ENCODE results near the gene ZBTB2.

Gene ZBTB2, protein sequence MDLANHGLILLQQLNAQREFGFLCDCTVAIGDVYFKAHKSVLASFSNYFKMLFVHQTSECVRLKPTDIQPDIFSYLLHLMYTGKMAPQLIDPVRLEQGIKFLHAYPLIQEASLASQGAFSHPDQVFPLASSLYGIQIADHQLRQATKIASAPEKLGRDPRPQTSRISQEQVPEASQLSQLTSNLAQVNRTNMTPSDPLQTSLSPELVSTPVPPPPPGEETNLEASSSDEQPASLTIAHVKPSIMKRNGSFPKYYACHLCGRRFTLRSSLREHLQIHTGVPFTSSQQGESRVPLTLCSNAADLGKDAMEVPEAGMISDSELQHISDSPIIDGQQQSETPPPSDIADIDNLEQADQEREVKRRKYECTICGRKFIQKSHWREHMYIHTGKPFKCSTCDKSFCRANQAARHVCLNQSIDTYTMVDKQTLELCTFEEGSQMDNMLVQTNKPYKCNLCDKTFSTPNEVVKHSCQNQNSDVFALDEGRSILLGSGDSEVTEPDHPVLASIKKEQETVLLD

DNA sequence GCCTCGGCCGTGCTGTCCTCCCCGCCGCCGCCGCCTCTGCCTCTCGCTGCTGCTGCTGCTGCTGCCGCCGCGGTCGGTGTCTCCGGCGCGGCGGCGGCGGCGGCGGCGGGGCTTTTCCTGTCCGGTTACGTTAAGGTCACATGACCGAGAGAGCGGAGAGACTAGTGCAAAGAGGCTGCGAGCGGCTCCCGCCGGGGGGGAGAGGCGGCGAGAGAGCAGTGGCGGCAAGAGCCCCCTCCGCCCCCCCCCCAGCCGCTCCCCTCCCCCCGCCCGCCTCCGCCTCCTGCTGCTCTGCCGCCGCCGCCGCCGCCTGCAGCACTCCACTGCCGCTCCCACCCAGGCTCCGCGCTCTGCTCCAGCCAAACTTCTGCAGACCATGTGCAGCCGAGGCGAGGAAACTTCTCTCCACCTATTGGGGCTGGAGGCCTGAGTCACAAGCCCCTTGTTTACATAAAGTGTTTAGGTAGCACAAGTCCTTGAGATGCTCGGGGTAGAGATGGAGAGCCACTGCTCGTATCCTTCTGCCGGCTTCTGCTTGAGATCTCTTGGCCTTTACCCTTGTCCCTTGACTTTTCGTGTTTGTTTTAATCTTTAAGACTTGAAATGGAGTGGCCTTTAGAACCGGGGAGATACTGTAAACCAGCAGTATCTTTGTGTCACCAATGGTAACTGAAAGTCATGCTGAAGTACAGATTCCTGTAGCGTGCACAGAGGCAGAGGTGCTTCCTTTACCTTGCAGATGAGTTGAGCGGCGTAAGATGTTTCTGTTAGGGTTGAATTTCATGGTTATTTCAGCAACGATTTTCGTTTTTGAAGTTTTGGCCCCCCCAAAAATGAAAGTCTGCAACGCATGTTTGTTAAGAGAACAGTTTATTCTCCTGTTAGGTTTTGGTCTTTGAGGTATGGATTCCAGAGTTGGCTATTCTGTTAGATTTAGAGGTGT lies at the start of gene ZBTB2:
TSS of gene ZBTB2 (minus strand) at position 89 of the 943 bp plus-strand sequence. CDS start 17,922 bp downstream, outside the sequence.
- no peak for DNase-seq

DNA sequence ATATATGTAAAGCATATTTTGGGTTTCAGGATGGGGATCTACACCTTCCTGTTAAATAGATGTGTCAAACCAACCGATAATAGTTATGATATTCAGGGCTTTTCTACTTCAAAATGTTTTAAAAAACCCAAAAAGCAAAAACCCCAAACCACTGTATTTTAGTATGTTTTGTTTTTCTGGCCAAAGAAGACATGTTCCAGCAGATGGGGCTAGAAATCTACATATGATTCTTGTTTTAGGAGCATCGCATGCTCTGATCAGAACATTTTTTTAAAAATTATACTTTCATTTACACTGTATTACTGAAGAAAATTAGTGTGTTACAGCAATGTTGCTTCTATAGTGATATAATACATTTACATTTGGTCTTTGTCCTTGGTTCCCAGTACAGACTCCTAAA lies 49.6 kb upstream of the ZBTB2 start:
- no peak for DNase-seq

DNA sequence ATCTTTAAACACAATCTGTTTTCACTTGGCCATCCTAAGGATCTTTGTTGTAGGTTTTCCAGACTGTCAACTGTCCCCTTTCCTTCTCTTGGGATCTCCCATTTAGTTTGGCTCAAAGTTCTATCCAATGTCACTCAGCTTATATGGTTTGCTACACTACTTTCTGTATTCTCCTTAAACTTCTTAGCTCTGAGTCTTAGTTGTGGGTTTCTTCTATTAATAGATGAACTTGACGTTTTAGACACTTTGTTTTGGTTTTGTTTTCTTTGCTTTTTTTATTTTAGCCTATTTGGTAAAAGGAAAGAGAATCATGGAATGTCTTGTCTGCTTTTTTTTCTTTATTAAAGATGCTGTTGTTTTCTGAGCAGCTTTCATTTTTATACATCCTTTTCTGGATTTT lies 49.1 kb upstream of the ZBTB2 start:
- no peak for DNase-seq

DNA sequence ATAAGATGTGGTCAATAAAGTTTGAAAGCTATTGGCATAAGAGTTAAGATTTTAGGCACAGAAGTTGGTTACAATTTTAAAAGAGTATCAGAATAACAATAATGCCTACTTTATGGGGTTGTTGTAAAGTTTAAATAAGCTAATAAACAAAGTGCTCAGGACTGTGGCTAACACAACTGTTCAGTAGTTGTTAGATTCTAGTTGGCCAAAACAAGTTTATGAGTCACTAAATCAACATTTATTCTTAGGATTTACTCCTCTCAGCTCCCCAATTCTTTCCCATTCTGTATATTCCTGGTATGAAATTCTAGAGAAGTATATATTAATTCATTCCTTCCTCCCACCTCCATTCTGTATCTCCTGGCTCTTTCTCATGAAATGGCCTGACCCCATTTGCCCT lies 46.0 kb upstream of the ZBTB2 start:
- DNase-seq = no peak

DNA sequence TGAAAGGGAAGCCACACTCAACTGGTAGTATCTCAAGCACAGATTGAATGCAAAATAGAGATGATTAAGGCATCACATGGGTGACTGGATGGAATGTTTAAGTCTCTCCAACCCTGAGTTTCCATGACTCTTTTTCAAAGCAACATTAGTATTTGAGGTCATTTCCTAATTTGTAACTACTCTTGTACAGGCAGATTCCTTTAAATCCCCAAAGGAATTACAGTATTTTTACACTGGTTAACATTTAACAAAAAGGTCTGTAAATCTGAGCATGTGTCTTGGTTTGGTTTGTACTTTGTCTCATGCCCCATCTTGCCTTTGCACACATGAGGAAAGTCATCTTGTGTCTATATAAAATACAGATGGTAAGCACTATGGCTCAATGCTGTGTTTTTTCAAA lies 45.4 kb upstream of the ZBTB2 start:
- DNase-seq = no peak

DNA sequence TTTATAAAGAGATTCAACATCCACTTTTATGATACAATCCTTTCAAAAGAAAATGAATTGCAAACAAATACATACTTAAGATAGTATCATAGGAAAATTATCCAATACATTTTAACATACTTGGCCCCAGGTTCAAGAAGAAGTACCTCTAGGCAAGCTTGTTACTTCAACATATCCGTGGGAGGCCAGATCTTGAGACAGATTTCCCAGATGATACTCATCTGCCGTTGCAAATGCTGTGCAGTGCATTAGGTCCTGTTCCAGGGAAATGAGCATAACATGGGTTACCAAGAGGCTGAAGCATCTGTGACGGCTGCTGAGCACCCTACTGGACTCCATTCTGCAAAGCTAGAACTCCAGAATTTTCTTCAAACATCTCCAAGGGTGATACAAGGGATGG lies 44.9 kb upstream of the ZBTB2 start:
- no peak for DNase-seq

DNA sequence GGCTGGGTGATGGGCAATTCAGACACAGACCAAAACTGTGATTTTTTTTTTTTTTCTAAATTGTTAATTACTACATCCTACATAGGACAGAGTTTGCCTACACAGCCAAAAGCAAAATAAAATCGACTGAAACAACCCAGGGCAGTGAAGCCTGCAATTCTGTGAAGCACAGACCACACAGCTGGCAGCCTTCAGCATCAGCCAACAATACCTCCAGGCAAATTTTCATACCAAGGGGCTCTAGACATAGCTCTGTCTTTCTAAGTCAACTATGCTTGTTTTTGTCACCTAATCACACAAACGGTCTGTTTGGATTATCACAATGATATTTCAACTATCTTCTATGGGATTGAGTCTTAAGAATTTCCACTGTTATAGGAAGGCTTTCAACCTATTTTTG lies 43.0 kb upstream of the ZBTB2 start:
- DNase-seq = no peak

DNA sequence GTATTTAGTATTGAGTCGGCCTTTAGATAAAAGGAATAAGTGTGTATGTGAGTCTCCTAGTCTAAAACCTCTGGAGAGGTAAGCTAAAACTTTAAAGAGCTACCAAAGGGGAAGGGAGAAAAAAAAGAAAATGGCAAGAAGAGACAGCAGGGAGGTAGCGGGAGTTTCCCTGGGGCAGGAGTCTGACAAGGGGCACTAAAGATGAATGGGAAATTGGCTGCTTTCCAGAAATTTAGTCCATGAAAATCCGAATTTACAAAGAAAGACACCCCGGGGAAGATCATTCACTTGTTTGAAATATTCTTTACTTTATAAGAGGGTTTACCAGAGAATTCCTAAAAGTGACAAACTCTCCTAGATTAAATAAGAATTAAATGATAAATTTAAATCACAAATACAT lies 41.3 kb upstream of the ZBTB2 start:
- no peak for DNase-seq

DNA sequence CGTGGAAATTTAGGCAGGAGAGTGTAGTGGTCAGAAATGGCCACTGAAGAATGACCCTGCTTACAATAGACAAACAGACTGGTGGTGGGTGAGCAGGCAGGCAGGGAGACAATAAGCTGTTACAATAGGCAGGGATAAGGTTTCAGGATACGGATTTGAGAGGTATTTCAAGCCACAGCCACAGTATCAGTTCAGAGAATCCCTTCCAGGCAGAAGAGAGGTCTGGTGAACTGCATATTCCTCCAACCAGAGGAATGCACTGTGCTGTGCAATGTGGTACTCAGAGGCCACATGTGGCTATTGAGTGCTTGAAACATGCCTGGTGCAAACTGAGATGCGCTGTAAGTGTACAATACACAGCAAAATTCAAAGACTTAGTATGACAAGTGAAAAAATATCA lies 40.0 kb upstream of the ZBTB2 start:
- no peak for DNase-seq

DNA sequence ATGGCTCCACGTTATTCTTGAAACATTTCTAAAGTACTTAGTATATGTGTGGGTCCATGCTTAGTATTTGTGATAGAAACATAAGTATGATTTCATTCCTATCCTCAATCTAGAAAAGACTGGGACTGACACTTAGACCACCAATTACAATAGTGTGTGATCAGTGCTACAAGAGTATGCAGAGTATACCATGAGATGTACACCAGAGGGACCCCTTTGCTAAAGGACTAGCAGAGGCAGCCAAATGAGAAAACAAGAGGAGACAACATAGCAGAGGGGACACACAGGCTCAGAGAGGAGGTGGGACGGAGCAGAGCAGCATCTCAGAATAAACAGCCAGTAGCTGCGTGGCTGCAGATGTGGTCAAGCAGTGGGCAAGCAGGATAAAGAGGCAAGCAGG lies 39.5 kb upstream of the ZBTB2 start:
- no peak for DNase-seq

DNA sequence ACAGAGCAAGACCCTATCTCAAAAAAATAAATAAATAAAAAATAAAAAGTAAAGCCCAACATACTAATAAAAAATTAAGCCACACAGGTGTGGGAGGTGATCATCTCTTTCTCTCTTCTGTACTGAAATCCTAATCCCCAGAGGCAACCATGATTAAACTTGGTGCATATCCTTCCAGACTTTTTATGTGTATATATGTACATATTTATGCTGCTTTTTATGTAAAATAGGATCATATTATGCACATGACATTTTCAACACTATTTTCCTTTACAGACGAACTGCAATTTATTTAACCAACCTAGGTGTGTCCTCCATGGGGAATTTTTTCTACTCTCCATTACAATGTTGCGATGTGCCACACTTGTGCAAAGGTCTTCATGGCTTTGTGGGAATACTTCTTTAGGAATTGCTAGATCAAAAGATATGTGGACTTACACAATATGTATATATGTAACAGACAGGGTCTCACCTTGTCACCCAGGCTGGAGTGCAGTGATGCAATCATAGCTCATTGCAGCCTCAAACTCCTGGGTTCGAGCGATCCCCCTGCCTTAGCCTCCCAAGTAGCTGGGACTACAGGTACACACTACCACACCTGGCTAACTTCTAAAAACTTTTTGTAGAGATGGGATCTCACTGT lies 36.9 kb upstream of the ZBTB2 start:
- no peak for DNase-seq

DNA sequence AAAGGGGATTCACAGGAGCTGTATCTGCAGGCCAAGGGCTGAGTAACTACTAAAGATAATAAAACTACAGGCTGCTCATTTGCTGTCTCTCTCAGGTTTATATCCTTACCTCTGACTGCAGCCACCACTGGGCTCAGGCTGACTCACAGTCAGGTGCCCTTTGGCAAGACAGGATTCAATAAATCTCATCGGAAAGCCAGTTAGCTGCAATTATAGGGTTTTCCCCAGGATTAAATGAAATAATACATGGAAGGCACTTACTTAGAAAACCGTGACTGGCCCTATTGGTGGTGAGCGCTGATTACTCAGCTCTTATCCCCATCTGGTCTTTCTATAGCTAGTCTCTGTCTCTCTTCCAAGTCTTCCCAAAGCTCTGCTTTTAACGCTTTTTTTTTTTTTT lies 34.2 kb upstream of the ZBTB2 start:
- DNase-seq = no peak

DNA sequence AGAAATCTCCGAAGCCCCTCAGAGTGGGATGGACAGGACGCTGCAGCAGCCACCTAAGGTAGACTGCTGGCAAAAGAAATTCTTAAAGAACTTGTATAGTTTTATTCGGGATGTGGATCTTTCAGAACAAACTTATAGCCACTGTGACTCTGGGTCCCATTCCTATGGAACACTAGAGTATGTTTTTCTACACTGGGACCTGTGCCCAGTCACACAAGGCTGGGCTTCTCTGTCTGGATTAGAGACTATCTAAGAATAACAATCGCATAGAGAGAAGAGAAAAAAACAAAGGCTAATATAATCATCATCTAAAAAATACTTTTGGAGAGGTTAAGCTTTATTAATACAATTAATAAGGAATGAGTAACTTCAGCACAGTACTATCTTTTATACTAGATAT lies 31.6 kb upstream of the ZBTB2 start:
- no peak for DNase-seq

DNA sequence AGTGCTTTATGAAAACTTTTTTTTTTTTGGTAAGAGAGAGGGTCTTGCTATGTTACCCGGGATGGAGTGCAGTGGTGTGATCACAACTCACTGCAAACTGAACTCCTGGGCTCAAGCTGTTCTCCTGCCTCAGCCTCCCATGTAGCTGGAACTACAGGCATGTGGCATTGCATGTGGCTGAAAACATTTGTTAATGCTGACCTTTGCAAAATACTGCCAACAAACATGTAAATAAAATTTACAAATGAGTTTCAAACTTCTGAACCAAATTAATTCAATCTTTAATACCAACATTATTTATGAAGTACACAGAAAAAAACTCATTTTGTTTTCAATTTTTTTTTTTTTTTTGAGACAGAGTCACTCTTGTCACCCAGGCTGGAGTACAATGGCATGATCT lies 26.1 kb upstream of the ZBTB2 start:
- no peak for DNase-seq

DNA sequence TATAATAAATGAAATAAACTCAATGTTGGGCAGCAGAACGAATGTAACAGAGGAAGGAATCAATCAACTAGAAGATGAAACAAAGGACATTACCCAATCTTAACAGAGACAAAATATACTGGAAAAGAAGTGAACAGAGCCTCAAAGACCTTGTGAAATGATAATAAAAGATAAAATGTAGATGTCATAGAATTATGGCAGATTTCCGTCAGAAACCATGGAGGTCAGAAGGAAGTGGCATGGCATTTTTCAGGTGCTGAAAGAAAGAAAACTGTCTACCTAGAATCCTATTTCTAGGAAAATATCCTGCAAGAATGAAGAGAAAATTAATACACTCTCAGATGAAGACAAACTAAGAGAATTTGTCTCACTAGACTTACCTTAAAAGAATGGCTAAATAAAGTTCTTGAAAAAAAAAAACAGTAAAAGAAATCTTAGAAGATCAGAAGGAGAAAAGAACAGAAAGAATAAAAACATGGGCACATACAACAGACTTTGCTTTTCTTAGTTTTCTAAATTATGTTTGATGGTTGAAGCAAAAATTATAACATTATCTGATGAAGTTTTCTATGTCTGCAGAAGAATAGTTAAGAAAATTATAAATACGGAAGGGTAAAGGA lies 23.4 kb upstream of the ZBTB2 start:
- DNase-seq = no peak

DNA sequence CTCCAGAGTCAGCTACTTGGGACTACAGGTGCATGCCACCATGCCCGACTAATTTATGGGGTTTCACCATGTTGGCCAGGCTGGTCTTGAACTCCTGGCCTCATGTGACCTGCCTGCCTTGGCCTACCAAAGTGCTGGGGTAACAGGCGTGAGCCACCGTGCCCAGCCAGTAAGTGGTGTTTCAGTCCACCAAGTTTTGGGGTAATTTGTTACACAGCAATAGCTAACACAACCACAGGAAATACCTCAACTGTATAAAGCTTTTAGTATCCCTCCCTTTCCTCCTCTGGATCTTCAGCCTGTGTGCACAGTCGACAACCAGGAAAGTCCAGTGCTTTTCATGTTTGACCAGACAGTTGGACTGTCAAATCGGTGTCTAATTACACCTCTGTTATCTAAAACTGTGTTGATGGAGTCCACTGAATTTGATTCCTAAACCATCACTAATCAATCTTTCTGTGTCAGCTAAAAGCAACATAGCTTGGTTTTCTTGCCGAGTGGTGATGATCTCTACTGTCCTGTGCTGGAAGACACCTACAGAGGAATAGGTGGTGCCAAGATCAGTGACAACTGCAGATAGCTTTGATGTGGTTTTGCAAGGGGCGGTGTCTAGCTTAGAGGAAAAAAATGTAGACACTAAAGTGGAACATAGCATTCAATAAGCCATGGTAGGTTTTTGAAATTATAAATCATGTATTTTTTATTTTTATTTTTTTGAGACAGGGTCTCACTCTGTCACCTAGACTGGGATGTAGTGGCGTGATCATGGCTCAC lies 22.2 kb upstream of the ZBTB2 start:
- DNase-seq = no peak

DNA sequence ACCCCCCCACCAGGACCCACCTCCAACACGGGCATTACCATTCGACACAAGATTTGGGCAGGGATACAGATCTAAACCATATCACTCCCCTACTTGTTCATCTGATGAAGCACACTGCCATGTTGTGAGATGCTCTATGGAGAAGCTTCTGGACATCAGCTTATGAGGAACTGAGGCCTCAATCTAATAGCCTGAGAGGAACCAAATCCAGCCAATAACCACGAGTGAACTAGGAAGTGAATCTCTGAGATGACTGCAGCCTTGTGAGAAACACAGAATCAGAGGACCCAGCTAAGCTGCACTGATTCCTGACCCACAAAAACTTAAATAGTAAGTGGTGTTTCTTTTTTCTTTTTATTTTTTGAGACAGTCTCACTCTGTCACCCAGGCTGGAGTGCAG lies 21.6 kb upstream of the ZBTB2 start:
- no peak for DNase-seq

DNA sequence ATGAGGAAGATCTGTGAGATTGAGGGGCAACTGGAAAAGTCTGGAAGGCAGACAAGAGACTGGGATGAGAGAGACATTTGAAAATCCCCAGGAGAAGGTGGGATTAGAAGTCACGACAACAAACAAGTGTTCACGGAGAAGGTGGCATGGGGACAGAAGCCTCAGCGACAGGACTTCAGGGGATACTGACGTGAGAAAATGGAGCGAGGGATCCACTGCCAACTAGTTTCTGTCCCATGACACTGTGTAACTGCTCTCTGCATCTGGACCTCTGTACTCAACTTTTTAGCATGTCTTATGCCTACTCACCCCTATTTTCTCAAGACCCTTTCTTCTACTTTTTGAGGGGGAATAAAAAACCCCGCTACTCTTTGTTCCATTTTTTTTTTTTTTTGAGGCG lies 18.3 kb upstream of the ZBTB2 start:
- DNase-seq = no peak

DNA sequence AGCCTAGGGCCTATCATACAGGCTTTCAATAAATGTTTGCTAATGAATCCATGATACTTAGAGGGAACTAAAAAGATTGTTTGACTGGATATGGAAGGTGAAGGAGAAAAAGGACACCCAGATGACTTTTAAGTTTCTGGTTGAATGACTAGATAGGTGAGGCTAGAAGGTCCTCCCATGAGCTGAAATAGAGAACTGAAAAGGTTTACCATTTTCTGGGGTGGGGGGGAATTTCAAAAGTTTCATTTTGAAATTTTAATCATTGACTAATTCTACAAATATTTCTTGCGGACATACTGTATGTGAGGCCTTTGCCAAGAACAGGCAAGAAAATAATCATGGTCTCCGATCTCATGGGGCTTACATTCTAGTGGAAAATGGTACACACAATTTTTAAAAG lies 17.9 kb upstream of the ZBTB2 start:
- no peak for DNase-seq

DNA sequence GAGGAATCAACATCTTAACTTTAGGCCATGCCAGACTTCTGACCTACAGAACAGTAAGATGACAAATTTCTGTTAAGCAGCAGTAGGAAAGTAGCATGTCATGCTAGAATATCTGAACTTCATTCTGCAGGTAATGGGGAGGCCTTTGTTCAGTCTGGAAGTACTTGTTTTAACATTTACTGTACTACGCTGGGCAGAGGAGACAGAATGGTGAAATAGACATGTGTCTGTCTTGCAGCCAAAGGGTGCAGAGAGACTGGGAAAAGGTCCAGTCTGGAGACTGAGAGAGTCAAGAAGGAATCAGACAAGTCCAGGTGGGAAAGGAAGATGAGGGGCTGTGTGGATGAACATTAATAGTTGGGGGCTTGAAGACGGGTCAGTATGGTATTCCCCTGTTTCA lies 17.5 kb upstream of the ZBTB2 start:
- no peak for DNase-seq

DNA sequence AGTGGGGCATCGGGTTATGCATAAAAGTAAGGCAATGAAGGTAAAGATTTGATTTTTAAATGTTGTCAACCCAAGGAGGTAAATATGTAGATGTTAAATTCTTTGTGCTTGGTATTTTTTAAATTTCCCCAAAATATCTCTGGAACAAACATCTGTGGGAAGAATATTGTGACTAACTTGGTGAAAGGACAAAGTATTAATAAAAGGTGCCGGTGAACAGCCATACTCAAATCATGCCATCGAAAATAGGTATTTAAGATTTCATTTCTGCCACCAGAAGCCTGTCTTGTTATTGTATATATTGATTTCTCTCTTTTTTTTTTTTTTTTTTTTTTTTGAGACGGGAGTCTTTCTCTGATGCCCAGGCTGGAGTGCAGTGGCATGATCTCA lies 12.6 kb upstream of the ZBTB2 start:
- DNase-seq = no peak

DNA sequence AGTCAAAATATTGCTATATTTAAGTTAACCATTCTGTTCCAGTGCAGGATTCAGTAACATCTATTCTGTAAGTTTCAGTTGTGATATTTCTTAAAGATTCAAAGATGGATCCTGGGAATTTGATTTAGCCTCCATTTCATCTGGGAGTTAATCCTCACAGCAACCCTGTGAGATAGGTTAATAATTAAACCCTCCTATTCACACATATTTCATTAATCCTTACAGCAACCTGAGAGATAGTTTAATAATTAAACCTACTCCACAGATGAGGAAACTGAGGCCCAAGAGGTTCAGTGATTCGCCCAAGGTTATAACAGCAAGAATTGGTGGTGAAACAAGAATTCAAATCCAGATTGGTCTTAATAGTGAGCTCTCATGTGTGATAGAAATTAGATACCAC lies 10.9 kb upstream of the ZBTB2 start:
- no peak for DNase-seq
